Fibroblast of mammary gland (primary cell): Measurements from ENCODE around the gene IGFL3.

Experiments
- DNase-seq: peaks from one replicate; pipeline ENCODE4 v3.0.0-alpha.2; 2010; ENCODE audit warnings: low read depth
- H3K4me3 ChIP-seq: 2 replicates; pipeline ENCODE4 v1.5.1; 2011; ENCODE audit warnings: low read depth, mild to moderate bottlenecking, low read length, moderate library complexity; ENCODE audit not compliant: control insufficient read depth
- TF ChIP-seq, protein P1 (sequence below): conservative IDR thresholded peaks from 2 replicates; pipeline ENCODE4 v1.5.1; 2011; ENCODE audit warnings: low read depth, low read length, inconsistent platforms; ENCODE audit not compliant: control insufficient read depth, insufficient read depth

Gene IGFL3

DNA sequence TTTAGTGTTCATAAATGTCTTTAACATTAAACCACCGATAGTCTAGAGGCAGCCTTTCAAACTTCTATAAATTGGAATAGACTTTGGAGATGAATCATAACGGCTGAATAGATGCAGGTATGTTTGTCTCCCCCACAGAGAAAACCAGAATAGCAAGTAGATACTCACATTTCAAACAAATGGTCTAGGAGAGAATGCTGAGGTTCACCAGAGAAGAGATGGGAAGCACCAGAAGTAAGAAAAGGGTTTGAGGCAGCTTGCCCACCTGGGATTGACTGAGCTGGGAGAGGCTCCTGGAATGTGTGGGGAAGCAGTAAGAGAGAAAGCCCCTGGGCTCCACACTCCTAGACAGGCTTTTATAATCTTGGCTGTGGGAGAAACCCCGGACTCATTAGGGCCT lies 6.4 kb downstream of the IGFL3 start:
- H3K4me3 ChIP-seq = no peak overlapping the region
- DNase-seq = no peak
- TF ChIP-seq, protein P1, sequence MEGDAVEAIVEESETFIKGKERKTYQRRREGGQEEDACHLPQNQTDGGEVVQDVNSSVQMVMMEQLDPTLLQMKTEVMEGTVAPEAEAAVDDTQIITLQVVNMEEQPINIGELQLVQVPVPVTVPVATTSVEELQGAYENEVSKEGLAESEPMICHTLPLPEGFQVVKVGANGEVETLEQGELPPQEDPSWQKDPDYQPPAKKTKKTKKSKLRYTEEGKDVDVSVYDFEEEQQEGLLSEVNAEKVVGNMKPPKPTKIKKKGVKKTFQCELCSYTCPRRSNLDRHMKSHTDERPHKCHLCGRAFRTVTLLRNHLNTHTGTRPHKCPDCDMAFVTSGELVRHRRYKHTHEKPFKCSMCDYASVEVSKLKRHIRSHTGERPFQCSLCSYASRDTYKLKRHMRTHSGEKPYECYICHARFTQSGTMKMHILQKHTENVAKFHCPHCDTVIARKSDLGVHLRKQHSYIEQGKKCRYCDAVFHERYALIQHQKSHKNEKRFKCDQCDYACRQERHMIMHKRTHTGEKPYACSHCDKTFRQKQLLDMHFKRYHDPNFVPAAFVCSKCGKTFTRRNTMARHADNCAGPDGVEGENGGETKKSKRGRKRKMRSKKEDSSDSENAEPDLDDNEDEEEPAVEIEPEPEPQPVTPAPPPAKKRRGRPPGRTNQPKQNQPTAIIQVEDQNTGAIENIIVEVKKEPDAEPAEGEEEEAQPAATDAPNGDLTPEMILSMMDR = no peak

DNA sequence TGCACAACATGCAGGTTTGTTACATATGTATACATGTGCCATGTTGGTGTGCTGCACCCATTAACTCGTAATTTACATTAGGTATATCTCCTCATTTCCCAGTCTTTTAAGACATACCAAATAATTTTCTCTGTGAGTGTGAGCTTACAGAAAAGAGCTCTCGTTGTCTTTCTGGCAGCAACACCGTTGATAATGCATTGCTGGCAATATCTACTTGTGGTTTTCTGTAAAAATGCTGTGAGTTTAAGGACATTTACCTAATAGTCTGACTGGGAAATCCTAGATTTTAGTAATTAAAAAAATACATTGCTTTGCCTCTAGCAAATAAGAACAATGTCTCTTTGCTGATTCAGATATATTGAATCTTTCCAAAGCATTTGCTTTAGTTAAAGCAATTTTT lies 8.4 kb downstream of the IGFL3 start:
- TF ChIP-seq, protein P1 = no peak
- H3K4me3 ChIP-seq = no peak overlapping the region
- DNase-seq = no peak

DNA sequence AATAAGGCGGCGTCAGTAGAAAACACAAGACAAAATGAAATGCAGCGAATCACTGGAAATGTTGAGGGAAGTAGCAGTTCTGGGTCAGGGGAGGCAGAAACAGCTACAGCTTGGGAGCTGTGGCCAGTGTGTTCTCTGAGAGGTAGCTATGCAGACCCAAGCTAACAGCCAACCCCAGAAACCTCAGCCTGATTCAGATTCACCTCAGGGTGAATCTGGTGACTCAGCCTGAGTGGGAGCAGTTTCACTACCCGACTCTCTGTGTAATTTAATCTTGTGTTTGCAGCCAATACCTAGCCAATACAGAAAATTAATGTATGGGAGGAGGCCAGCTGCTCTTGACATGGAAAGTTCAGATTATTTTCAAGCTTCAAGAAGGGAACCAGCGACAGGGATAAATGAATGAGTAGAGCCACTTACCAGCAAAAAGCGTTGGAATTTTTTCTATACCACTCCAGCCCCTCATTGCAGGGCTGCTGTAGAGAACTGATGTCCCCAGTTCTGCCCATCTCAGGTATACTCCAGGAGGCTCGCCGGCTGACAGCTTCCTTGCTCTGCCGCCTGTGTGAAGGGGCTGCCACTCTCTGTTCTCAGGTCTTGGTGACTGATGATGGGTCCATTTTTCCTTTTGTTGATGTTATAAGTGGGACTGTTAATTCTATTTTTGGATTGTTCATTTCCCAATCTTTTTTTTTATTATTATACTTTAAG lies 8.9 kb downstream of the IGFL3 start:
- DNase-seq = peak; percentile 79
- TF ChIP-seq, protein P1 = no peak
- no peak overlapping the region for H3K4me3 ChIP-seq

- DNase-seq = no peak
- TF ChIP-seq, protein P1 = no peak
- no peak overlapping the region for H3K4me3 ChIP-seq
Observed at GRCh38 chr19:46113726-46114125, 10.8 kb downstream of the IGFL3 start.

DNA sequence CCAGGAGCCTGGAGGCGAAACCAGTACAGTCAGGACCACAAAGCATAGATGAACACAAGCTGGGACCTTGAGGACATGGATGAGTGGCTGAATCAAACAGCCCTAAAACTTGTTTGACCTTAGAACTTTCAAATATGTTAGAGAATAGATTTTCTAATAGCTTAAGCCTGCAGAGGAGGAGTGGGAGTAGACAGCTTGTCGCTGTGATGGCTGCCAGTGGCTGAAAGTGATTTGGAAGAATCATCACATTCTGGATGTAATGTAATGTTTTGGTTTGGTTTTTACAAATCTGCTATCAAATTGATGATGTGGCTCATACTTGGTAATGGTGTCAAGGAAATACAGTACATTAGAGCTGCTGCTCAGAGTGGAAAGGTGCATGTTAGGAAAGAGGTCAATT lies 12.0 kb downstream of the IGFL3 start:
- H3K4me3 ChIP-seq = no peak overlapping the region
- DNase-seq = no peak
- TF ChIP-seq, protein P1 = no peak

- DNase-seq = no peak
- H3K4me3 ChIP-seq = no peak overlapping the region
- TF ChIP-seq, protein P1 = no peak
Observed at GRCh38 chr19:46111376-46111775, 13.1 kb downstream of the IGFL3 start.
